Ovary (tissue), 9 donors: ENCODE results near the gene PSMD2. TPM values are rescaled to one million over a fixed set of nuclear protein-coding genes. Genes with fewer than 3 reads are reported as not detected.

Source experiments
- DNase-seq, 5 donors: peaks; one replicate each; pipeline ENCODE4 v3.0.0-alpha.2; 2019 to 2020
- H3K27ac ChIP-seq, 2 donors: fragments of 200-600 bp; one replicate each; pipeline versions ENCODE4 v1.5.1 to v1.8.0; 2019 to 2022
- H3K27me3 ChIP-seq: fragments of 200-600 bp; one replicate; pipeline ENCODE4 v1.8.0; 2022
- H3K36me3 ChIP-seq: fragments of 200-600 bp; sonication (generic); one replicate; pipeline ENCODE4 v1.5.1; 2019
- H3K4me1 ChIP-seq: one replicate; pipeline ENCODE4 v1.8.1; 2013; ENCODE audit warnings: mild to moderate bottlenecking, moderate library complexity; ENCODE audit not compliant: insufficient read depth
- H3K4me3 ChIP-seq: fragments of 200-600 bp; sonication (generic); one replicate; pipeline ENCODE4 v1.5.1; 2017
- H3K9me3 ChIP-seq, 2 donors: fragments of 200-600 bp in 1 of 2; sonication (generic) in 1 of 2; one replicate each; pipeline versions ENCODE4 v1.5.1 to v1.8.1; 2013 to 2019; ENCODE audit warnings: mild to moderate bottlenecking in 1 of 2, moderate library complexity in 1 of 2
- CTCF ChIP-seq, 3 donors: fragments of 450-650 bp in 2 of 3; fragments of 200-600 bp in 1 of 3; IDR thresholded peaks; one replicate each; pipeline versions ENCODE4 v1.5.1 to v1.8.0; 2016 to 2022; ENCODE audit warnings: antibody characterized with exemption in 3 of 3, mild to moderate bottlenecking in 1 of 3
- EP300 ChIP-seq: sonication (generic); formaldehyde crosslinking; IDR thresholded peaks from one replicate; pipeline ENCODE4 v1.6.1; 2017; ENCODE audit warnings: antibody characterized with exemption
- POLR2A ChIP-seq: fragments of 450-650 bp; IDR thresholded peaks from one replicate; pipeline ENCODE4 v1.6.1; 2017; ENCODE audit warnings: antibody characterized with exemption, mild to moderate bottlenecking, moderate library complexity
- WGBS, 3 donors: extraction: QIAGEN DNeasy Blood & Tissue Kit in 1 of 3; methylation state at CpG; one replicate each; pipeline versions ENCODE4 v1.1.5 to v1.1.7; 2013 to 2017; 5-methylcytosine and 5-hydroxymethylcytosine counted together
- intact Hi-C, 4 donors: fragments of 100-400 bp; cut with DNase I; formaldehyde crosslinking; loops; one replicate each; pipeline versions ENCODE4 v1.11.0 to v1.15.1; 2022 to 2023
- polyA plus RNA-seq, 2 donors: library from polyadenylated mRNA; stranded (reverse); fragments of 200-250 nt in 1 of 2; fragments of 350-450 nt in 1 of 2; fragmentation: Illumina TruSeq in 1 of 2; extraction: RNeasy Lipid Tissue Mini Kit (QIAGEN cat#74804) in 1 of 2; gene quantifications; one replicate each; pipeline ENCODE4 v1.2.3, GENCODE V29; 2013 to 2014
- total RNA-seq, 7 donors: library from RNA; depleted of rRNA in 2 of 7; stranded (reverse); fragments of >200 nt in 2 of 7; fragmentation: NEBNext Ultra II Directional in 3 of 7; extraction: Animal tissue kit (Norgen Biotek cat#: 25700) in 3 of 7; gene quantifications; one replicate each; pipeline versions ENCODE4 v1.1.0 to v1.2.4, GENCODE V29; 2016 to 2023
- donor health status: DM: no; HTN: no; CAD: no; lungs with moderate emphysema.
- donor health status: DM: no; HTN: no; CAD: no.
- donor health status: Bipolar disorder and iron deficiency.
- donor health status: DM: yes; HTN: yes; CAD: no.
- donor health status: DM: no; HTN: no; CAD: no.
- donor health status: DM: yes; HTN: yes; CAD: no.

The PSMD2 gene
- total and polyA plus RNA-seq, 9 donors: 74.4 to 177 (median 138) TPM

GRCh38 chr3:184335661-184336546, 36.9 kb downstream of the PSMD2 start:
- TF ChIP-seq EP300: peak; percentile 71
- TF ChIP-seq POLR2A: peak; percentile 97
- peak in 1 of 3 donors; percentile 32 for TF ChIP-seq CTCF (IDR thresholded peaks at IDR 0.05)
- WGBS, 3 donors: 0 to 1% (median 1%) methylated on average over 68 to 77 of the region's 77 CpGs
- H3K4me1 ChIP-seq: peaks cover 20% of the 10 kb centered on the region
- H3K36me3 ChIP-seq: no peaks in the 10 kb centered on the region
- peak overlapping the region; percentile 93 to 95 for H3K27ac ChIP-seq
- H3K9me3 ChIP-seq: no peaks in the 10 kb centered on the region
- intact Hi-C loops: no loop called here
- peak overlapping the region; percentile 81 for H3K4me3 ChIP-seq
- no peaks in the 10 kb centered on the region for H3K27me3 ChIP-seq
- peak; percentile 88 to 96 (median 94) for DNase-seq

GRCh38 chr3:184336547-184337398, 37.7 kb downstream of the PSMD2 start:
- DNase-seq: no peak
- Histone ChIP-seq H3K9me3 (no peaks in the 10 kb centered on the region), H3K36me3 (no peaks in the 10 kb centered on the region), H3K4me1 (peaks cover 20% of the 10 kb centered on the region), H3K27ac (peak overlapping the region; percentile 93 to 95), H3K27me3 (no peaks in the 10 kb centered on the region), H3K4me3 (peak overlapping the region; percentile 81)
- intact Hi-C loops: loop anchor here in 1 of 4 donors (1.0 kb wide), 1 partner anchor 22 kb away; the partner anchor contains the start of gene EIF4G1
- WGBS, 3 donors: 7 to 10% (median 7%) methylated on average over 17 of the region's 17 CpGs
- TF ChIP-seq CTCF (IDR thresholded peaks at IDR 0.05): no peak
- TF ChIP-seq POLR2A: peak; percentile 31

- H3K9me3 ChIP-seq: no peaks in the 10 kb centered on the region
- peak within 1 kb of the TSS; percentile 93 to 95 for H3K27ac ChIP-seq
- peak; percentile 66 to 83 (median 74) for DNase-seq
- no peaks in the 10 kb centered on the region for H3K27me3 ChIP-seq
- H3K4me1 ChIP-seq: peaks cover 20% of the 10 kb centered on the region
- TF ChIP-seq EP300 (no peak), POLR2A (no peak), CTCF (IDR thresholded peaks at IDR 0.05) (no peak)
- intact Hi-C loops: loop anchor here in 1 of 4 donors (1.0 kb wide), 1 partner anchor 23 kb away; the partner anchor contains the start of gene EIF4G1
- no peaks in the 10 kb centered on the region for H3K36me3 ChIP-seq
- WGBS, 3 donors: 24 to 40% (median 27%) methylated on average over 6 of the region's 6 CpGs
- H3K4me3 ChIP-seq: peak within 1 kb of the TSS; percentile 81
Measured at GRCh38 chr3:184337399-184337714, 38.3 kb downstream of the PSMD2 start, which contains the start of gene FAM131A. FAM131A (plus strand) TSS chr3:184337600; CDS start chr3:184337631, 31 bp downstream.

- H3K27me3 ChIP-seq: no peaks in the 10 kb centered on the region
- DNase-seq: no peak
- no peaks in the 10 kb centered on the region for H3K36me3 ChIP-seq
- intact Hi-C loops: loop anchor here in 1 of 4 donors (1.0 kb wide), 1 partner anchor 24 kb away; the partner anchor contains the start of gene EIF4G1
- TF ChIP-seq POLR2A: no peak
- TF ChIP-seq CTCF (IDR thresholded peaks at IDR 0.05): no peak
- no peak for TF ChIP-seq EP300
- peak overlapping the region; percentile 93 to 95 for H3K27ac ChIP-seq
- 48 to 59% (median 53%) methylated on average over 7 of the region's 7 CpGs for WGBS, 3 donors
- H3K9me3 ChIP-seq: no peaks in the 10 kb centered on the region
- H3K4me3 ChIP-seq: peak overlapping the region; percentile 11
- peaks cover 20% of the 10 kb centered on the region for H3K4me1 ChIP-seq
Measured at GRCh38 chr3:184337981-184338380, 38.9 kb downstream of the PSMD2 start.
